22Rv1 (cell line): ENCODE data around the gene TMEM178B.

Source experiments
- CTCF ChIP-seq: fragments of 450-650 bp; IDR thresholded peaks from 2 replicates; pipeline ENCODE4 v1.5.1; 2017; ENCODE audit warnings: mild to moderate bottlenecking
- ZFX ChIP-seq: fragments of 450-650 bp; IDR thresholded peaks from 2 replicates; pipeline ENCODE4 v1.6.1; 2017; ENCODE audit warnings: antibody characterized with exemption, borderline replicate concordance

GRCh38 chr7:141374425-141374824 is 300.6 kb downstream of the TMEM178B start:
- TF ChIP-seq CTCF (no peak), ZFX (no peak)
